ENCODE data around the gene SRRT. TPM values are rescaled to one million over a fixed set of nuclear protein-coding genes. Genes with fewer than 3 reads are reported as not detected.
A peak's percentile ranks its signal among the peaks of the same experiment; 100 is the strongest.

SRRT gene
- total RNA-seq, 4 donors from 2014 or later = 35.0 to 47.3 (median 39.8) TPM

DNA sequence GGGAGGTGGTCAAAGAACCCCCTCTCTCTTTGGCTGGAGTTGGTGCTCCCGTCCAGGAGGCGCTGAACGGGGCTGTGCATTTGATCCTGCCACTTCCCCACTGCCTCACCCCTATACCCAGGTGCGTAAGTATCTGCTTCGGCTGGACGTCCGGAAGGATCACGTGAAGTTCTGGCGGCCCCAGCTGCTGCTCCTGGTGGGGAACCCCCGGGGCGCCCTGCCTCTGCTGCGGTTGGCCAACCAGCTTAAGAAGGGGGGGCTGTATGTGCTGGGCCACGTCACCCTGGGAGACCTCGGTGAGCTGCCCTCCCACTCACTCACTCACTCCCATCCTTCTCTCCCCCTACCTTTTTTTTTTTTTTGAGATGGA lies 13.3 kb upstream of the SRRT start:
- ATAC-seq = no peak
- TF ChIP-seq POLR2A (IDR thresholded peaks at IDR 0.05) = no peak
- TF ChIP-seq, protein P1, sequence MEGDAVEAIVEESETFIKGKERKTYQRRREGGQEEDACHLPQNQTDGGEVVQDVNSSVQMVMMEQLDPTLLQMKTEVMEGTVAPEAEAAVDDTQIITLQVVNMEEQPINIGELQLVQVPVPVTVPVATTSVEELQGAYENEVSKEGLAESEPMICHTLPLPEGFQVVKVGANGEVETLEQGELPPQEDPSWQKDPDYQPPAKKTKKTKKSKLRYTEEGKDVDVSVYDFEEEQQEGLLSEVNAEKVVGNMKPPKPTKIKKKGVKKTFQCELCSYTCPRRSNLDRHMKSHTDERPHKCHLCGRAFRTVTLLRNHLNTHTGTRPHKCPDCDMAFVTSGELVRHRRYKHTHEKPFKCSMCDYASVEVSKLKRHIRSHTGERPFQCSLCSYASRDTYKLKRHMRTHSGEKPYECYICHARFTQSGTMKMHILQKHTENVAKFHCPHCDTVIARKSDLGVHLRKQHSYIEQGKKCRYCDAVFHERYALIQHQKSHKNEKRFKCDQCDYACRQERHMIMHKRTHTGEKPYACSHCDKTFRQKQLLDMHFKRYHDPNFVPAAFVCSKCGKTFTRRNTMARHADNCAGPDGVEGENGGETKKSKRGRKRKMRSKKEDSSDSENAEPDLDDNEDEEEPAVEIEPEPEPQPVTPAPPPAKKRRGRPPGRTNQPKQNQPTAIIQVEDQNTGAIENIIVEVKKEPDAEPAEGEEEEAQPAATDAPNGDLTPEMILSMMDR (IDR thresholded peaks at IDR 0.05 in 4 of 5, conservative IDR thresholded peaks at IDR 0.05 in 1 of 5) = no peak
- intact Hi-C loops (cut with DNase I; ENCODE audit: low total_unique reads) (loop anchor here (10.0 kb wide), 1 partner anchor 247 kb away; the partner anchor contains the start of gene MOSPD3), in situ Hi-C loops (cut with MboI; ENCODE audit: low sequenced_read_pairs in 4 of 4) (loop anchor here in 3 of 4 donors (10.0 to 25.0 kb wide), 5 partner anchors 149 to 424 kb away; partner anchors contain the start of genes POP7 (in 2 of the 3), SPACDR (in 2 of the 3), EPO (in 1 of the 3) and FBXO24 (in 1 of the 3))
- no peaks in the 10 kb centered on the region for H3K36me3 ChIP-seq
- DNase-seq = no peak
- H3K27me3 ChIP-seq = peaks cover 0 to under 1% (median 0%) of the 10 kb centered on the region in 3 donors
- H3K9me3 ChIP-seq = no peaks in the 10 kb centered on the region
- H3K27ac ChIP-seq = no peak overlapping the region
- H3K4me1 ChIP-seq = peaks cover 1 to 10% of the 10 kb centered on the region in 2 donors
- H3K4me3 ChIP-seq = no peak overlapping the region

DNA sequence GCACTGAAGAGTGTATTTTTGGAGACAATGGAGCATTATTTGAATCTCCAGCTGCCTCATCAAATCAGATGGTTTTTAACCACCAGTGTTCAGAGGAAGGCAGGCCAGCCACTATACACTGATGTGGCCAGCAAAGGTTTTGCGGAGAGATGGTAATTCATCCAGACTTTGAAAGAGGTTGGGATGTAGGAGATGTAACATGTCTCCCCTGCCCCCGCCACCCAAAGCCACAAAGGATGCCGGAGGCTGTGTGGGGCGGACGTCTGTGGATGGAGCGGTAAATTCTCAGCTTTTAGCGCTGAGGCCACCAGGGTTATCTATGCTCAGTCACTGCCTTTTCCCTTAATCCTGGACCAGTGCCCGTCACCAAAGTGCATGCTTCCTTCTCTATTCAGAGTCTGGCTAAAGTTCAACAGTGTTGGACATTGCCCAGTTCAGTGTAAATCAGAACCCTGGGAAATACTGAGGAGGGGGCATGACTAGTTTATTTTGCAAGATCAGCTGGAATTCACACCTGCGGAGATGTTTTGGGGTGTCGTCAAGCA lies 11.4 kb upstream of the SRRT start:
- no peak for ATAC-seq
- in situ Hi-C loops (cut with MboI; ENCODE audit: low sequenced_read_pairs in 4 of 4) = loop anchor here in 3 of 4 donors (10.0 to 25.0 kb wide), 5 partner anchors 151 to 426 kb away; partner anchors contain the start of genes POP7 (in 2 of the 3), SPACDR (in 2 of the 3), EPO (in 1 of the 3) and FBXO24 (in 1 of the 3)
- intact Hi-C loops (cut with DNase I; ENCODE audit: low total_unique reads) = loop anchor here (10.0 kb wide), 1 partner anchor 249 kb away; the partner anchor contains the start of gene MOSPD3
- Histone ChIP-seq H3K9me3 (no peaks in the 10 kb centered on the region), H3K27me3 (peaks cover 3 to 7% (median 7%) of the 10 kb centered on the region in 3 donors), H3K4me3 (no peak overlapping the region), H3K27ac (no peak overlapping the region), H3K36me3 (no peaks in the 10 kb centered on the region), H3K4me1 (peaks cover 3 to 18% of the 10 kb centered on the region in 2 donors)
- DNase-seq = no peak
- no peak for TF ChIP-seq POLR2A (IDR thresholded peaks at IDR 0.05)
- TF ChIP-seq, protein P1 (IDR thresholded peaks at IDR 0.05 in 4 of 5, conservative IDR thresholded peaks at IDR 0.05 in 1 of 5) = no peak

DNA sequence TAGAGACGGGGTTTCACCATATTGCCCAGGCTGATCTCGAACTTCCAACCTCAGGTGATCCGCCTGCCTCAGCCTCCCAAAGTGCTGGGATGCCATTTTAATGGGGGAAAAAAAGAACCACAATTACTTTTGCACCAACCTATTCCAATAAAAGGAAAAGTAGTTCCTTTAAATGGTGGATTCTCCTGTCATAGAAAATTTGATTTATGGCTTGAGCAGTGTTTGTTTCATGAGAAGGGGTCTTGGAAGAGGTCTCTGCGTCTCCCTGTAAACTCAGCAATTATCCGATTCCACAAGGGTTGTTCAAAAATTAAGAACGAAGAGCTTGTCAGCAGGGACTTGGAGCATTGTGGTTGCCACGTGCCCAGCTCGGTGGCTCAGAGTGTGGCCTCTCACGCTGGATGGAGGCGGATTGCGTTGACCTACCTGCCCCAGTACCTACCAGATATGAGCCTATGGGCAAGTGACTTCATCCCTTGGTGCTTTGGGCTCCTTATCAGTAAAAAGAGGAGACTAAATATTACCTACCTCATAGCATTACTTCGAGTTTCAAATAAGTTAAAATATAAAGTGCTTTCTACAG lies 10.5 kb upstream of the SRRT start:
- H3K9me3 ChIP-seq = no peaks in the 10 kb centered on the region
- ATAC-seq (no peak), DNase-seq (no peak)
- H3K27ac ChIP-seq = no peak overlapping the region
- H3K36me3 ChIP-seq = no peaks in the 10 kb centered on the region
- intact Hi-C loops (cut with DNase I; ENCODE audit: low total_unique reads) (loop anchor here (10.0 kb wide), 1 partner anchor 250 kb away; the partner anchor contains the start of gene MOSPD3), in situ Hi-C loops (cut with MboI; ENCODE audit: low sequenced_read_pairs in 4 of 4) (loop anchor here in 3 of 4 donors (10.0 to 25.0 kb wide), 5 partner anchors 152 to 427 kb away; partner anchors contain the start of genes POP7 (in 2 of the 3), SPACDR (in 2 of the 3), EPO (in 1 of the 3) and FBXO24 (in 1 of the 3))
- H3K27me3 ChIP-seq = peaks cover 3 to 7% (median 7%) of the 10 kb centered on the region in 3 donors
- H3K4me3 ChIP-seq = no peak overlapping the region
- peaks cover 3 to 18% of the 10 kb centered on the region in 2 donors for H3K4me1 ChIP-seq
- TF ChIP-seq POLR2A (IDR thresholded peaks at IDR 0.05) = no peak
- TF ChIP-seq, protein P1 (IDR thresholded peaks at IDR 0.05 in 4 of 5, conservative IDR thresholded peaks at IDR 0.05 in 1 of 5) = no peak

DNA sequence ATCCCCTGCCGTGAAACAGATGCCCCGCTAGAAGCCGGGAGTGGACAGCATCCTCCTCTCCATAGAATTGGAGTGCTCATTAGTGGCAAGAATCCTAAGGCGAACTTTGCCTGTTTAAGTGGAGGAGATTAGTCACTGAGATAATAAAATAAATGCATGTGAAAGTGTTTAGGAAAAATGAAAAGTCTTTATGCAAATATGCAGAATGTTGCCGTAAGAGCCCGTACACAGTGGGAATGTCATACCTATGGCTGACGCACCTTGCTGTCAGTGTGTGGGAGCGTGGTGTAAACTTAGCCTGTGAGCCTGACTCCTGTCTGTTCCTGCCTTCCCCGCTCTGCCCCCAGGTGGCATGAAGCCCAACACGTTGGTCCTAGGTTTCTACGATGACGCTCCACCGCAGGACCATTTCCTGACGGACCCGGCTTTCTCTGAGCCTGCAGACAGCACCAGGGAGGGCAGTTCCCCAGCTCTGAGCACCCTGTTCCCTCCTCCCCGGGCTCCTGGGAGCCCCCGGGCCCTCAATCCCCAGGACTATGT lies 9.5 kb upstream of the SRRT start:
- H3K4me1 ChIP-seq = peaks cover 3 to 18% of the 10 kb centered on the region in 2 donors
- no peak for TF ChIP-seq POLR2A (IDR thresholded peaks at IDR 0.05)
- TF ChIP-seq, protein P1 (IDR thresholded peaks at IDR 0.05 in 4 of 5, conservative IDR thresholded peaks at IDR 0.05 in 1 of 5) = no peak
- peak overlapping the region in 2 of 4 donors; percentile 65 to 66 for H3K4me3 ChIP-seq
- intact Hi-C loops (cut with DNase I; ENCODE audit: low total_unique reads) = loop anchor here (10.0 kb wide), 1 partner anchor 251 kb away; the partner anchor contains the start of gene MOSPD3
- H3K9me3 ChIP-seq = no peaks in the 10 kb centered on the region
- peaks cover 3 to 7% (median 7%) of the 10 kb centered on the region in 3 donors for H3K27me3 ChIP-seq
- in situ Hi-C loops (cut with MboI; ENCODE audit: low sequenced_read_pairs in 4 of 4) = loop anchor here in 3 of 4 donors (10.0 to 25.0 kb wide), 5 partner anchors 153 to 428 kb away; partner anchors contain the start of genes POP7 (in 2 of the 3), SPACDR (in 2 of the 3), EPO (in 1 of the 3) and FBXO24 (in 1 of the 3)
- DNase-seq (no peak), ATAC-seq (no peak)
- H3K27ac ChIP-seq = no peak overlapping the region
- no peaks in the 10 kb centered on the region for H3K36me3 ChIP-seq

Data from gastrocnemius medialis (tissue), 4 donors.